HG03045 (cell line): ENCODE measurements around the gene GREB1.

Experiments
- ATAC-seq: cut with Tn5 transposase; IDR thresholded peaks from one replicate; pipeline ENCODE4 v1.9.1; 2021; ENCODE audit warnings: mild to moderate bottlenecking, moderate library complexity; ENCODE audit not compliant: unreplicated experiment

Gene GREB1

GRCh38 chr2:11509657-11510360 is 24.0 kb upstream of the GREB1 start:
- no peak for ATAC-seq

- ATAC-seq: no peak
Observed at GRCh38 chr2:11512431-11512830, 21.4 kb upstream of the GREB1 start.

- ATAC-seq: no peak
Observed at GRCh38 chr2:11513319-11513718, 20.5 kb upstream of the GREB1 start.

GRCh38 chr2:11514081-11514730 is 19.6 kb upstream of the GREB1 start:
- no peak for ATAC-seq

- ATAC-seq: no peak
Observed at GRCh38 chr2:11514904-11515303, 18.9 kb upstream of the GREB1 start.

GRCh38 chr2:11515490-11515981 is 18.3 kb upstream of the GREB1 start:
- no peak for ATAC-seq

- ATAC-seq: no peak
Observed at GRCh38 chr2:11516984-11517648, 16.7 kb upstream of the GREB1 start.

- no peak for ATAC-seq
Observed at GRCh38 chr2:11517906-11518305, 15.9 kb upstream of the GREB1 start.

GRCh38 chr2:11520092-11520693 is 13.7 kb upstream of the GREB1 start:
- no peak for ATAC-seq

- no peak for ATAC-seq
Observed at GRCh38 chr2:11521775-11522174, 12.1 kb upstream of the GREB1 start.

GRCh38 chr2:11524470-11524869 is 9.4 kb upstream of the GREB1 start:
- no peak for ATAC-seq

GRCh38 chr2:11525762-11526161 is 8.1 kb upstream of the GREB1 start:
- no peak for ATAC-seq

GRCh38 chr2:11527001-11527400 is 6.8 kb upstream of the GREB1 start:
- no peak for ATAC-seq

GRCh38 chr2:11528228-11528627 is 5.6 kb upstream of the GREB1 start:
- no peak for ATAC-seq

GRCh38 chr2:11530864-11531465 is 2.9 kb upstream of the GREB1 start:
- no peak for ATAC-seq

- no peak for ATAC-seq
Observed at GRCh38 chr2:11532416-11533055, 1.3 kb upstream of the GREB1 start.

- no peak for ATAC-seq
Observed at GRCh38 chr2:11534071-11534745, 363 bp downstream of the GREB1 start.

GRCh38 chr2:11534746-11535484 is 1.1 kb downstream of the GREB1 start:
- ATAC-seq: no peak

- ATAC-seq: no peak
Observed at GRCh38 chr2:11535899-11536344, 2.1 kb downstream of the GREB1 start.
